SK-N-SH treated with all-trans-retinoic acid at 6 μM for 48 hours (cell line): ENCODE data around the gene ZXDC.

Experiments
- ARNTL ChIP-seq: fragments of 450-650 bp; formaldehyde crosslinking; IDR thresholded peaks from 2 replicates; pipeline ENCODE4 v1.5.0; 2020; ENCODE audit warnings: low read depth, mild to moderate bottlenecking, moderate library complexity, borderline replicate concordance
- BACH2 ChIP-seq: fragments of 250-450 bp; sonication (Bioruptor Pico); IDR thresholded peaks from 2 replicates; pipeline ENCODE4 v1.9.0; 2021; ENCODE audit warnings: mild to moderate bottlenecking, borderline replicate concordance
- CREB5 ChIP-seq: fragments of 250-450 bp; sonication (Bioruptor Pico); IDR thresholded peaks from 2 replicates; pipeline ENCODE4 v1.5.1; 2020; ENCODE audit warnings: low read depth, mild to moderate bottlenecking, moderate library complexity
- ESRRG ChIP-seq: fragments of 250-450 bp; sonication (Bioruptor Pico); IDR thresholded peaks from 2 replicates; pipeline ENCODE4 v1.6.1; 2021; ENCODE audit warnings: mild to moderate bottlenecking
- GLIS3 ChIP-seq: fragments of 250-450 bp; sonication (Bioruptor Pico); IDR thresholded peaks from 2 replicates; pipeline ENCODE4 v1.5.0; 2020; ENCODE audit warnings: mild to moderate bottlenecking, moderate library complexity
- ISL1 ChIP-seq: fragments of 250-450 bp; sonication (Bioruptor Pico); IDR thresholded peaks from 2 replicates; pipeline ENCODE4 v2.1.2; 2022; ENCODE audit warnings: mild to moderate bottlenecking, moderate library complexity
- RARB ChIP-seq: fragments of 250-450 bp; sonication (Bioruptor Pico); IDR thresholded peaks from 2 replicates; pipeline ENCODE4 v1.8.0; 2021; ENCODE audit warnings: mild to moderate bottlenecking, moderate library complexity
- TCF4 ChIP-seq: fragments of 250-450 bp; sonication (Bioruptor Pico); IDR thresholded peaks from 2 replicates; pipeline ENCODE4 v1.8.0; 2021; ENCODE audit warnings: mild to moderate bottlenecking, moderate library complexity, borderline replicate concordance
- TSHZ2 ChIP-seq: fragments of 250-450 bp; sonication (Bioruptor Pico); IDR thresholded peaks from 2 replicates; pipeline ENCODE4 v1.5.0; 2020; ENCODE audit warnings: mild to moderate bottlenecking, moderate library complexity
- ZC3H10 ChIP-seq: fragments of 250-450 bp; sonication (Bioruptor Pico); IDR thresholded peaks from 2 replicates; pipeline ENCODE4 v1.5.1; 2021; ENCODE audit warnings: mild to moderate bottlenecking, moderate library complexity
- ZFP3 ChIP-seq: fragments of 250-450 bp; sonication (Bioruptor Pico); IDR thresholded peaks from 2 replicates; pipeline ENCODE4 v1.5.0; 2020; ENCODE audit warnings: mild to moderate bottlenecking, moderate library complexity
- ZFP30 ChIP-seq: fragments of 450-650 bp; formaldehyde crosslinking; IDR thresholded peaks from 2 replicates; pipeline ENCODE4 v1.5.0; 2022; ENCODE audit warnings: mild to moderate bottlenecking, moderate library complexity
- ZNF565 ChIP-seq: fragments of 450-650 bp; formaldehyde crosslinking; conservative IDR thresholded peaks from 2 replicates; pipeline ENCODE4 v1.5.0; 2020; ENCODE audit warnings: low read depth, mild to moderate bottlenecking, moderate library complexity
- ZNF70 ChIP-seq: fragments of 450-650 bp; formaldehyde crosslinking; IDR thresholded peaks from 2 replicates; pipeline ENCODE4 v1.5.0; 2020; ENCODE audit warnings: mild to moderate bottlenecking, moderate library complexity

GRCh38 chr3:126464494-126464893 is 11.2 kb downstream of the ZXDC start:
- TF ChIP-seq ZNF70 (CRISPR knock-in tag) (no peak), ZFP30 (no peak), ZFP3 (CRISPR knock-in tag) (no peak), TCF4 (no peak), ISL1 (no peak), ZC3H10 (CRISPR knock-in tag) (no peak), TSHZ2 (CRISPR knock-in tag) (no peak), ARNTL (CRISPR knock-in tag) (no peak), RARB (CRISPR knock-in tag) (no peak), GLIS3 (CRISPR knock-in tag) (no peak), CREB5 (CRISPR knock-in tag) (no peak), BACH2 (CRISPR knock-in tag) (no peak), ESRRG (CRISPR knock-in tag) (no peak), ZNF565 (CRISPR knock-in tag) (no peak)
